Hematopoietic multipotent progenitor cell treated with erythropoietin and hydrocortisone succinate and interleukin-3 and kit ligand, for 6 days (in vitro differentiated cells): ENCODE measurements around the gene ARHGAP8.
"Not testable (repeated sequence)": the region's sequence is repeated elsewhere in the genome, so short reads cannot be mapped to it uniquely, and the experiment has no call there.

ENCODE experiments used
- DNase-seq: peaks from one replicate; pipeline ENCODE4 v3.0.0-alpha.2; 2015

The ARHGAP8 gene

GRCh38 chr22:44891791-44892190 lies 139.4 kb downstream of the ARHGAP8 start:
- DNase-seq = no peak

GRCh38 chr22:44892243-44892642 lies 139.9 kb downstream of the ARHGAP8 start:
- no peak for DNase-seq

- DNase-seq = no peak
These were observed 140.7 kb downstream of the ARHGAP8 start for GRCh38 chr22:44892803-44893730.

- DNase-seq = no peak
These were observed 141.3 kb downstream of the ARHGAP8 start for GRCh38 chr22:44893731-44894080.

- no peak for DNase-seq
These were observed 141.9 kb downstream of the ARHGAP8 start for GRCh38 chr22:44894321-44894720.

GRCh38 chr22:44894782-44895181 lies 142.4 kb downstream of the ARHGAP8 start:
- no peak for DNase-seq

- no peak for DNase-seq
These were observed 143.1 kb downstream of the ARHGAP8 start for GRCh38 chr22:44895296-44896055.

GRCh38 chr22:44898236-44898635 lies 145.9 kb downstream of the ARHGAP8 start:
- no peak for DNase-seq

GRCh38 chr22:44901301-44901700 lies 148.9 kb downstream of the ARHGAP8 start:
- DNase-seq = no peak

GRCh38 chr22:44903164-44903563 lies 150.8 kb downstream of the ARHGAP8 start:
- DNase-seq = not testable (repeated sequence)

GRCh38 chr22:44904492-44905152 lies 152.2 kb downstream of the ARHGAP8 start:
- not testable (repeated sequence) for DNase-seq

GRCh38 chr22:44906248-44906936 lies 154.0 kb downstream of the ARHGAP8 start:
- DNase-seq = no peak

- DNase-seq = no peak
These were observed 154.7 kb downstream of the ARHGAP8 start for GRCh38 chr22:44906999-44907644.

GRCh38 chr22:44907765-44908737 lies 155.7 kb downstream of the ARHGAP8 start:
- no peak for DNase-seq

- no peak for DNase-seq
These were observed 156.9 kb downstream of the ARHGAP8 start for GRCh38 chr22:44909241-44909640.
